MCF 10A (cell line): ENCODE results near the gene SMARCC2. TPM values are rescaled to one million over a fixed set of nuclear protein-coding genes. Genes with fewer than 3 reads are reported as not detected.

Experiments used
- BruUV-seq: library from RNA; stranded (reverse); fragments of 400-500 nt; replicated peaks from 2 replicates; lab custom pipeline; 2021; lab: Mats Ljungman, UMichigan
- CTCF ChIA-PET: fragments of 300-600 bp; sonication (Branson Sonifier 250); formaldehyde crosslinking; extraction: SDS; loops from one replicate; lab custom pipeline; 2021; ENCODE audit warnings: antibody characterized with exemption, inconsistent platforms; lab: Yijun Ruan, JAX
- POLR2A ChIA-PET: fragments of 300-600, 350-650 bp; sonication (Branson Sonifier 250); formaldehyde crosslinking; extraction: SDS; loops from one replicate; lab custom pipeline; 2020; ENCODE audit warnings: antibody characterized with exemption, inconsistent platforms; lab: Yijun Ruan, JAX
- DNase-seq: peaks from one replicate; pipeline ENCODE4 v3.0.0-alpha.2; 2018; ENCODE audit not compliant: unreplicated experiment
- H3K27ac Mint-ChIP-seq: one replicate; pipeline ENCODE4 v1.8.0; 2022; ENCODE audit warnings: mild to moderate bottlenecking, low read depth, mixed read lengths; ENCODE audit not compliant: unreplicated experiment
- H3K27me3 Mint-ChIP-seq: one replicate; pipeline ENCODE4 v1.8.0; 2022; ENCODE audit warnings: mixed read lengths; ENCODE audit not compliant: insufficient read depth, unreplicated experiment
- H3K36me3 Mint-ChIP-seq: one replicate; pipeline ENCODE4 v1.8.0; 2022; ENCODE audit warnings: mild to moderate bottlenecking, moderate library complexity, mixed read lengths; ENCODE audit not compliant: insufficient read depth, unreplicated experiment
- H3K4me1 Mint-ChIP-seq: one replicate; pipeline ENCODE4 v1.8.0; 2022; ENCODE audit warnings: mixed read lengths; ENCODE audit not compliant: insufficient read depth, unreplicated experiment
- H3K4me3 Mint-ChIP-seq: one replicate; pipeline ENCODE4 v1.8.0; 2022; ENCODE audit warnings: mild to moderate bottlenecking, moderate library complexity, mixed read lengths; ENCODE audit not compliant: unreplicated experiment
- H3K9me3 Mint-ChIP-seq: one replicate; pipeline ENCODE4 v1.8.0; 2022; ENCODE audit warnings: mixed read lengths; ENCODE audit not compliant: unreplicated experiment
- CTCF ChIP-seq: fragments of 200-600 bp; IDR thresholded peaks from one replicate; pipeline ENCODE4 v1.8.0; 2022; ENCODE audit warnings: antibody characterized with exemption, mild to moderate bottlenecking; ENCODE audit not compliant: unreplicated experiment
- intact Hi-C: fragments of 100-400 bp; cut with micrococcal nuclease; formaldehyde crosslinking; loops from 2 replicates; pipeline ENCODE4 v1.14.1; 2022
- total RNA-seq: library from RNA; stranded (reverse); gene quantifications from 2 replicates; pipeline ENCODE4 v1.2.3, GENCODE V29; 2022

The SMARCC2 gene
- total RNA-seq, 1 experiment from 2014 or later: 52.1 TPM

DNA sequence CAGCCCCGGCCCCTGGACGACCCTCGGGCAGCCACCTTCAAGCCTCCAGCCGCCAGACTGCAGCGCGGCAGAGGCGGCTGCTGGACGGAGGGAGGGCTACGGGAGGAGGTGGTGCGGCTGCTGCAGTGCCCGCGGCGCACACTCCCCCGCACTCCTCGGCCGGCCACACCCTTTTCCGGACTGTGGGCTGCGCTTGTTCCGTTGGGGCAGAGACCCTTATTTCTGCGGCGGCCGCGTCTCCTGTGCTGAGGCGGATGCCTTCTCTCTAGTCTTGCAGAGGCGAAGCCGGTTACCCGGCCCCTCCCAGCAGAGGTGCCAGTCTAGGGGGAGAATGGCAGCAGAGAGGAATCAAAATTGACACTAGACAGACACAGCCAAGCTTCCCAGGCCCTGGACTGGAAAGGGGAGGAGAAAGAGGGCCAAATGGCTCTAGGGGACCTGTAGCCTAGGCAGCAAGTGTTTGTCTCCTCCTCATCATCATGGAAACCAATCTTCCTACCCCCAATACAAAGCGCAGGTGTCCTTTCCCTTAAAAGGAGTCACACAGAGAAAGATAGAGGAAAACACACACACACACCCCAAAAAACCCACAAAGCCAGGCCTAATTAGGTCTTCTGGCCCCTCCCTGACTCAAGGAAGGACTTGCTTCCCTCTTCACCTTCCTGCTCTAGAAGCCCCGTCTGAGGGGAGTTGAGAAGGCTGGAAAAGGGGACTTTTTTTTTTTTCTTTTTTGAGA is 59.9 kb downstream of the SMARCC2 start:
- peak; percentile 61 for DNase-seq
- no peak for TF ChIP-seq CTCF
- no peaks in the 10 kb centered on the region for H3K27me3 Mint-ChIP-seq
- CTCF ChIA-PET: interaction anchor here (0.9 to 2.7 kb wide), 6 partner anchors 10 to 129 kb away, joined by 3 to 11 read pairs (median 5); partner anchors contain the start of genes SMARCC2 and ZC3H10
- peaks cover 49% of the 10 kb centered on the region for H3K36me3 Mint-ChIP-seq
- POLR2A ChIA-PET: interaction anchor here (0.9 to 5.5 kb wide), 18 partner anchors 8 to 340 kb away, joined by 3 to 165 read pairs (median 12); partner anchors contain the start of genes ERBB3, MYL6, MYL6B and PA2G4
- H3K27ac Mint-ChIP-seq: peak overlapping the region; percentile 84
- H3K4me3 Mint-ChIP-seq: peak overlapping the region; percentile 84
- peaks cover 26% of the 10 kb centered on the region for H3K4me1 Mint-ChIP-seq
- intact Hi-C loops: loop anchor here (2.0 kb wide), 1 partner anchor 21 kb away; no protein-coding TSS in a partner anchor
- BruUV-seq: no TSS peak
- no peaks in the 10 kb centered on the region for H3K9me3 Mint-ChIP-seq

GRCh38 chr12:56128670-56129205 is 60.5 kb downstream of the SMARCC2 start:
- peaks cover 26% of the 10 kb centered on the region for H3K4me1 Mint-ChIP-seq
- no TSS peak for BruUV-seq
- peak; percentile 44 for DNase-seq

GRCh38 chr12:56127888-56128669 is 61.2 kb downstream of the SMARCC2 start, which contains the start of gene ESYT1:
Gene ESYT1 (plus strand): TSS chr12:56128267. CDS start chr12:56128320, 53 bp downstream.
- Mint-ChIP-seq H3K4me3 (peak within 1 kb of the TSS; percentile 84), H3K9me3 (no peaks in the 10 kb centered on the region), H3K4me1 (peaks cover 26% of the 10 kb centered on the region), H3K27me3 (no peaks in the 10 kb centered on the region), H3K27ac (peak within 1 kb of the TSS; percentile 84), H3K36me3 (peaks cover 38% of the 10 kb centered on the region)
- ChIA-PET CTCF (interaction anchor here (0.6 to 2.3 kb wide), 14 partner anchors 9 to 1769 kb away, joined by 3 to 9 read pairs (median 4); partner anchors contain the start of genes SMARCC2 and ZC3H10), POLR2A (interaction anchor here (0.6 to 5.5 kb wide), 55 partner anchors 9 to 509 kb away, joined by 3 to 165 read pairs (median 5); partner anchors contain the start of genes ANKRD52, CNPY2, COQ10A and ERBB3)
- no peak for TF ChIP-seq CTCF
- intact Hi-C loops: loop anchor here (2.0 kb wide), 1 partner anchor 23 kb away; no protein-coding TSS in a partner anchor
- BruUV-seq: TSS peak; percentile 56
- peak; percentile 100 for DNase-seq

More at GRCh38 chr12:56128670-56129205, 60.5 kb downstream of the SMARCC2 start:
- no peak for TF ChIP-seq CTCF
- intact Hi-C loops: loop anchor here (2.0 kb wide), 1 partner anchor 22 kb away; no protein-coding TSS in a partner anchor
- Mint-ChIP-seq H3K36me3 (peaks cover 43% of the 10 kb centered on the region), H3K27ac (peak overlapping the region; percentile 84), H3K4me3 (peak overlapping the region; percentile 84), H3K9me3 (no peaks in the 10 kb centered on the region), H3K27me3 (no peaks in the 10 kb centered on the region)
- CTCF ChIA-PET: interaction anchor here (0.6 to 2.3 kb wide), 7 partner anchors 9 to 495 kb away, joined by 3 to 9 read pairs (median 4); partner anchors contain the start of gene SMARCC2
- POLR2A ChIA-PET: interaction anchor here (0.6 to 5.5 kb wide), 41 partner anchors 9 to 340 kb away, joined by 3 to 165 read pairs (median 6); partner anchors contain the start of genes ANKRD52, COQ10A, ERBB3 and MYL6
